HG02981 (cell line): ENCODE measurements around the gene PHOSPHO2.

Source experiments
- ATAC-seq: cut with Tn5 transposase; IDR thresholded peaks from one replicate; pipeline ENCODE4 v1.9.1; 2021; ENCODE audit warnings: mild to moderate bottlenecking, moderate library complexity; ENCODE audit not compliant: unreplicated experiment

The PHOSPHO2 gene

DNA sequence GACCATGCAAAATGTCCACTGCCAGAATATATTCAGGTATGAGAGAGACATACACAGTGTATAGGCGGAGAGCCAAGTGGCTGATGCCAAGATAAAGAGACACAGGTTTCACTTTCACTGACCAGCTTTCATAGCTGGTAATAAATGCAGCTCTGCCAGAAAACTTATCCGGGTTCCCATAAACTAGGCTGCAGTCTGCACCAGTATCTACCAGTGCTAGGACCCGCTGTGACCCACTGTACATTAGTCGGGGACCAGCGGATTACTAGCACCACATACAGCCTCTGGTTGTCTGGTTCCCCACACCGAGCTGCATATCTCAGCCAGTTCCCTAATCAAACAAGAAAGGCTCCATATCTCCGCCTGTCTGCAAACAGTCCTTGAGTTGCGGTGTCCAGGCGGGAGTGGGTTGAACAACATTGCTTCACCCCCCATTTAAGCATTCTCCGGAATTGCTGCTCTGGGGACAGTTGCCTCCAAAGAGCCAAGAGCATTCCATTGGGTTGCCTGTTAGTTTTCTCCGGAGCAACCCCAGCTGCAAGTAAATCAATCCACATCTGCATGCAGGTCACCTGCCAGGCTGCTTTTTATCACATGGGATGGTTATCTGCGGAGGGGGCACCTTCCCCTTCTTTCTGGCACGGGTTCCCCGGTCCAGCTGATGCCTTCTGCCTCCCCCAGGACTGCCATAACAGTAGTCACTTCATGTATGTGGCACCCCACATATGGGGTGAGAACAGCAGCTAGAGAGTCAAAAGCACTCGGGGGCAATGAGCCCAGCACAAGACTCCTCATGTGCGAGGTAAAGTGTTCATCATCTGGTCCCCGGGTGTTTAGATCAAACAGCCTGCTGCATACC lies 21.3 kb downstream of the PHOSPHO2 start:
- ATAC-seq, result no peak

DNA sequence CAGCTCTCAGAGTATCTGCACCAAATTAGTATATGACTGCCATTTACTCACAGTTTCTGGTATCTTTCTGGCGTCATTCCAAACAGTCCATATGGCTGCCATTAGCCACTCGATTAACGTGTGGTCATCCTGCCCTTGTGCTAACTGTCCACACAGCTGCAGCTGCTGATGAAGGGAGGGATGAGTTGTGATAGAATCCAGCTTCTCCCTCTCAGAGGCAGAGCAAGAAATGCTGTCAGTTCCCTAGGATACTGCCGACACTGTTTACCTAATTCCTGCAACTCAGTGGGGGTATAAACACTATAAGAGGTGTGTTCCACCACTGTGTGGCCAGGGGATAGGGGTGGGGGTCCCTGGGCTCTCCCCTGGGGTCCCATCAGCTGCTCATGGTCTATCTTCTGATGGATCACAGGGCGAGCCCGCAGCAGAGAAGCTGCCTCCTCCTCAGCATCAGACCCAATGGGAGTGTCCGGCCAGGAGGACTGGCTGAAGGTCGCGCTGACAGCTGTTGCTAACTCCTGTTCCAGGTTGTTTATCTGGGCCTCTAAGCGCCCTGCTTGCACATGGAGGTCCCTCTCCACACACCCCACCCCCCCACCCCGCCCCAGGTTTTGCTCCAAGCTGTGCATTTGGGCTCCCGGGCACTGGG lies 22.1 kb downstream of the PHOSPHO2 start:
- no peak for ATAC-seq

DNA sequence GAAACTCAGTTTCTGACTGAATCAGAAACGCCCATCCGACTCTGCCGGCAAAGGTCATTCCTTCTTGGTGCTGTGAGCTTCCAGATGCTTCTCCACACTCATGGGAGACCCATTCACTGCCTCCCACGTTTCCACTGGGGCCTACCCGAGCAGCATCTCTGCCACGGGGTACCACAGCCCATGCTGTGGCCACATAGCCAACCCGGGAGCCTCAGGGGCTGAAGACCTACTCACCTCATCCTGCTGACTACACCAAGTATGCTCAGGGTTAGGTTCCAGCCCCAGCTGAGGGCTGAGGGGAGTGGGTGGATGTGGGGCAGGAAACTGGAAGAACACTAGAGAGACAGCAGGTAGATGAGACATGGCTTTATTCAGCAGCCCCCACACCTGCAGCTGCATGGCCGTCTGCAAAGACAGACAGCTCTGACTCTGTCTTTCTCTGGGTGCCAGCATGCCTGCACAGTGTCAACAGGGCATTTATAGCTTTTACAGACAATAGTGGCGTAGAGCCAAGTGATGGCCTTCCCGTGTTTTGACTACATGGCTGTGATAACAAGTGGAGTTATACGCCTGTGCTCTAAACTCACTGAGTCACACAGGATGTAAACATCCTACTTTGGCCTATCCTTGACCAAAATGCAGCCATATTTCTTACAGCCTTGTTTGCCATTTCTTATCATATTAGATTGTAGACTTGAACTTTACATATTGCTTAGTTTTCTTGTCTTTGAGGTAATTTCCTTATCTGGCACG lies 22.8 kb downstream of the PHOSPHO2 start:
- ATAC-seq, result no peak

DNA sequence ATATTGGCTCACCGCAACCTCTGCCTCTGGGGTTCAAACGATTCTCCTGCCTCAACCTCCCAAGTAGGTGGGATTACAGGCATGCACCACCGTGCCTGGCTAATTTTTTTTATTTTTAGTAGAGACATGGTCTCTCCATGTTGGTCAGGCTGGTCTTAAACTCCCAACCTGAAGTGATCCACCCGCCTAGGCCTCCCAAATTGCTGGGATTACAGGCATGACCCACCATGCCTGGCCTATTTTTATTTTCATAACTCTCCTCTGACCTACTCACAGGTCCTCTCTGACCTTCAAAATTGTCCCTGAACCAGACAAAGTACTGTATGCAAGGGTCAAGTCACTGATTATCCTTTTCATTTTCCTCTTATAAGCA lies 23.4 kb downstream of the PHOSPHO2 start:
- ATAC-seq, result no peak

DNA sequence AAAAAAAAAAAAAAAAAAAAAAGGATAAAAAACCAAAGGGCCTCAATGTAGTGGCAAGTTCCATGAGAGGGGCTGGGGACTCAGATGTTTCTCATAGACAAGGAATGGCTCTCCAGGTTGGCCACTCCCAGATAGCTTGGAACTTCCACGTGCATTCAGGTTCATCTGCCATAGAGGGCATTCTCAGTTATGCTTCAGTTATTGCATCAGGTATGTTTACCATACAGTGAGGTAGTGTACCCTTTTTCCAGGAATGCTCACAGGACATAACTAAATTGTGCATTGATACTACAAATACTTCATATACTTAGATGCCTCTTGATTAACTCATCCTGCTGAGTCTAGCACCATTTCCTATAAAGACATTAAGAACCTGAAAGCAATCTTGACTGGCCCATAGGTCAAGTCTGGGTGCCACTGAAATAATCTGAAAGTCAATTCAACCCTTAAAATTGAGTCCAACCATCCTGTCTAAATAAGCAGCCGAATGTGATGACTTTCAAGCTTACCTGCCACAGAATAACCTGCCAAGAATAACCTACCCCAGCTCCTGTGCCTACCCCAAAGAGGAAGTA lies 24.7 kb downstream of the PHOSPHO2 start:
- no peak for ATAC-seq

DNA sequence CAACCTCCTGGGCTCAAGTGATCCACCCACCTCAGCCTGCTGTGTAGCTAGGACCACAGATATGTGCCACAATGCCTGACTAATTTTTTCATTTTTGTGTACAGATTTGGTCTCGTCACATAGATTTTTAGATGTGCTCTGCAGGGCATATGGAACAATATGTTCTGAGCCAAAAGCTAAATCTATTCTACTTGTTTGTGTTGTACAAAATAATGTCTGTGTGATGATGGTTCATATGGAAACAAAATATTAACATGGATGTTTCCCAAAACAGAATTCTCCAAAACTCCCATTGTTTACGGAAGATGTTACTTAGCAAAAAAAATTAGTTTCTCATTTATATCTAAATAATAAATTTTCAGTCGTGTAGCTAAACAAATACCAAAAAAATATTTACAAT lies 26.7 kb downstream of the PHOSPHO2 start:
- no peak for ATAC-seq

DNA sequence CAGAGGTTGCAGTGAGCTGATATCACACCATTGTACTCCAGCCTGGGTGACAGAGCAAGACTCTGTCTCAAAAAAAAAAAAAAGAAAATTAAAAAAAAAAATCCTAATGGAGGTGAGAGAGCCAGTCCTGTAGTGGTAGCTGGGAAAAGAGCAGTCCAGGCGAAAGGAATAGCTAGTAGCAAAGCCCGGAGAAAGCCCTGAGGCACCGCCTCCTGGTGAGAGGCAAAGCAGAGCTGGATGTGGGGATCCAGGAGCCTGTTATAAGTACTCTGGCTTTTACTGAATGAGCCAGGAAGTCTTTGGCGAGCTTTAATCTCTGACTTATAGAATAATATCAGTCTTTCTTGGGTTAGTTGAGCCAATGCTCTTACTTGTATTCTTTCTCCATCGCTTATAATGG lies 32.8 kb downstream of the PHOSPHO2 start:
- no peak for ATAC-seq

DNA sequence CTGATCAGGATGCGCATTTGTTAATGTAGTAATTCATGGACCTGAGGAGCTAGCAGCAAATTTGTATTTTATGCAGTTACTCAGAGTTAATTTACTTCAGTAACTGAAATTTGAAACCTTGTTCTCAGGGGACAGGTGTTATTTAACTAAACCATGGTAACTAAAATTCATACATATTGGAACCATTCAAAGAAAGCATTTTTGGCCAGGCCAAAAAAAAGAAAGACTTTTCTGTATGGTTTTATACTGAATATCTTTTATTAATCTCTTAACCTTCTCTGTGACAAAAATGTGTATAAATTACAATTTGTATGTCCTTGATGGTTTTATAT lies 35.0 kb downstream of the PHOSPHO2 start:
- ATAC-seq, result no peak

DNA sequence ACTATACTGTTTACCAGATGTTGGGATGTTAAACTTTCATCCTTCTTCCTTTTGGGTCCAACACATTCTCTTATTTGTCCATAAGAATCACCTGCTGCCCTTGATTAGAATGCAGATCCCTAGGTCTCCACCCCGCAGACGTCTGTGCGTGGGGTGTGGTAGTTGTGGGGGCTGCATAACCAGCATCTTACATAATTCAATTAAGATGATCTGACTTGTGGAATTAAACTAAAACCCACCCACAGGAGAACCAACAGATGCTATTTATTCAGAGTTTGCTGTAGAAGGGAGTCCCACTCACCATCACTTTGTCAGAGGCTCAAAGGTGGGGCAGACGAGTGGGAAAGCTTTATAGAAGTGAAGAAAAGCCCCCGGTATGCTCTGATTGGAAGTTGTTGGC lies 37.8 kb downstream of the PHOSPHO2 start:
- no peak for ATAC-seq

DNA sequence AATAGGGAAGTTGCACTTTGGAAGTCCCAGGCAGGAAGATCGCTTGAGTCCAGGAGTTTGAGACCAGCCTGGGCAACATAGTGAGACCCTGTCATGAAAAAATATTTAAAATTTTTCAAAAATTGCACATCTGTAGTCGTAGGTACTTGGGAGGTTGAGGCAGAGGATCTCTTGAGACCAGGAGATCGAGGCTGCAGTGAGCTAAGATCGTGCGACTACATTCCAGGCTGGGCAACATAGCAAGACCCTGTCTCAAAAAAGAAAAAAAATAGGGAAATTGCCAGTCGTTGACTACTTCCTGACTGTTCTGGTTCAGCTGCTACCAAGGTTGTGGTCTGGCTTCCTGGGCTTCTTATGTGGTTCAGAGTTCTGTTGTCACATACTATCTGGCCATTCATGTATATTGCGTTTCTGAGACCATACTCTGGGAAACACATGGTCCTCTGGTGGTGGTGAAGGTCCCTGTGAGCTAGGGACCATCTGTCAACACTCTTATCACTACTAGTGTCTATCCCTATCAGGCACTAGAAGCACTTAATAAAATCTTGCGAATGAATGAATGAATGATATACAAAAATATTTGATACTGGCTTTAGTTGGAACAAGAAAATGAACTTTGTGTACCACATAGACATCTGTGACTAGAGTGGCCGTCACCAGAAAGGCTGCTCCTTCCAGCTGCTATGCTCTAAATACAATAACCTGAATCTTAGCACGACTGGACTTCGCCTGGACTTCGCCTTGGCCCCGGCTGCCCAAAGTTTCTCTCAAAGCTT lies 38.5 kb downstream of the PHOSPHO2 start:
- no peak for ATAC-seq

DNA sequence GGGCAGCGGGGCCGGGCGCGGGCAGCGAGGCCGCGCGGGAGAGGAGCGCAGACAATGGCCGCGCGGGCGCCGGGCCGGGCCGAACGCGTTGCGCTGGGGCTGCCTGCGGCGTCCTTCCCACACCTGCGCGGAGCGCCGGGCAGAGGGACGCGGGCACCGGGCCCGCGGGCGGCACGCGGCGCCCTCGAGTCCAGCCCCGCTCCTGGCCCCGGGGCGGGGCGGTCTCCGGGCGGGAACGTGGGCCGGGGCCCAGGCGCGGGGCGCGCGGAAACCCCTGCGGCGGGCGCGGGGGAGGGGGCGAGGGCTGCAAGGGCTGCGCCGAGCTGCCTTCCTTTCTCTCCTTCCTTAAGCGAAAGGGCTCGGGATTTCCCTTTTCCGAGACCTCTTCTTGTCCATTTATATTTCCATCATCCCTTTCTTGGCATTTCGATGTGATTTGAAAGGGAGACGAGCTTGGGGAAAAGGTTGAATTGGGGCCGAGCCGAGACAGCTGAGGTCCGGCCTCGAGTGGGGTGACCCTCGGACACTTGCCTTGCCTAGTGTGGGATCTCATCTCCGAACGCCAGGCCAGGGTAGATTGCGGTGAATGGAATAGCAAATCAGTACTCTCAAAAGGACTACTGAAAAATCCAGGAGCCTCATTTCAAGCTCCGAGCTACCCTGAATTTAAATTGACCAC lies 40.0 kb downstream of the PHOSPHO2 start:
- peak; percentile 40 for ATAC-seq

DNA sequence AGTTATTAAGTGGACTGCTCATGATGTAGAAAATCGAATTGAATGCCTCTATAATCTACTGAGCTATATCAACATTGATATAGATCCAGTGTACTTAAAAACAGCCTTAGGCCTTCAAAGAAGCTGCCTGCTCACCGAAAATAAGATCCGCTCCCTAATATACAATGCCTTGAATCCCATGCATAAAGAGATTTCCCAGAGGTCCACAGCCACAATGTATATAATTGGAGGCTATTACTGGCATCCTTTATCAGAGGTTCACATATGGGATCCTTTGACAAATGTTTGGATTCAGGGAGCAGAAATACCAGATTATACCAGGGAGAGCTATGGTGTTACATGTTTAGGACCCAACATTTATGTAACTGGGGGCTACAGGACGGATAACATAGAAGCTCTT lies 41.4 kb downstream of the PHOSPHO2 start:
- ATAC-seq, result no peak

DNA sequence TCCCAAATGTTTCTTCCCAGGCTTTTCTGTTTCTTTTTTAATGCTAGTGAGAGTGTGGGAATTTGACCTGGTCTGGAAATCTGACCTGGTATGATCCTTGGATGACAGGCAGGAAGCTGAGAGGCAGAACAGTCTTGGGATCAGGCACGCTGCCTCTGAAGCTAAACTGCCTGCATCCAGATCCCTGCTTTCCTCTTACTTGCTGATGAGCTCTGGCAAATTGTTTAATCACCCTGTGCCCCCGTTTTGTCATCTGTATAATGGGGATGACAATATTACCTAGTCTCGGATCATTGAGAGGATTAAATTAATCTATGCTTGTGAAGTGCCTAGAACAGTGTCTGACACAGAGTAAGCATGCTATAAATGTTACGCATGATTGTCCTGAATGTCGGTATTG lies 42.6 kb downstream of the PHOSPHO2 start:
- ATAC-seq, result no peak

DNA sequence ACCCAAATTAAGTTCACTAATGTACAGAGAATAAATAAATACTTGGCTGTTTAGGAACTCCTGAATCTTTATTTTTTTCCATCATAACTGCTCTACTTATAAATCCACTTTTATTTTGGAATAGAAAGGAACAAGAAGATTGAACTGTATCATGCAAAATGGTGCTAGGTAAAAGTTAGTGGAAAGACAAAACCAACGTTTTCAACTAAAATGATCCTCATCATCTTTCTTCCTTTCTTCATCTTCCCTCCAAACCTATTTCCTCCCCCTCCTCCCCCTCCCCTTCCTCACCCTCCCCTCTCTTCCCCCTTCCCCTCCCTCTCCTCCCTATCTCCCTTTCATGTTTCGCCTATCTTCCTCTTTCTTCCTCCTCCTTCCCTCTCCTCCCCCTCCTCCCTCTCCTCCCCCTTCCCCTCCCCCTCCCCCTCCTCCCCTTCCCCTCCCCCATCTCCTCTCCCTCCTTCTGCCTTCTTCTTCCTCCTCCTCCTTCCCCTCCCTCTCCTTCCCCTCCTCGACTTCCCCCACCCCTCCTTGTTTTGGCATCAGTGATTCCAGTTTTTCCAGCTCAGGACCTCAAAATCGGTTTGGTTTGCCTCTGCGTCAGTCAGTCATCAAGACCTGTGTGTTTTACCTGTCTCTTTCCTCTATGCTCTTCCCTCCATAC lies 44.4 kb downstream of the PHOSPHO2 start:
- ATAC-seq, result no peak

DNA sequence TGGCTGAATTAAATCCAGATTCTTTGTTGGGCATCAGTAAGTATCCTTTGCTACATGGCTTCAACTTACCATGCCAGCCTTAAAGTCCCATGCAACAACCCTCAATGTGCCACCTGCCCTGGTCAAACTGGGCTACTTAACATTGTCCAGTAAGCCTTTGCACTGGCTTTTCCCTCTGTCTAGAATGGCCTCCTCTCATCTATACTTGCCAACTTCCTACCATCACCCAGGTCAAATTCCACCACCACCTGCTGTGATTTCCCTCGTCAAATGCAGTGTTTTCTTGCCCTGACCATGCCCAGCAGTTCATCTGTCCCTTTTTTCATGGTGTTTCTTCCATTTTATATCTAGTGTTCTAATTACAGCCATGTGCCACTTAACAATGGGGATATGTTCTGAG lies 45.1 kb downstream of the PHOSPHO2 start:
- ATAC-seq, result no peak

DNA sequence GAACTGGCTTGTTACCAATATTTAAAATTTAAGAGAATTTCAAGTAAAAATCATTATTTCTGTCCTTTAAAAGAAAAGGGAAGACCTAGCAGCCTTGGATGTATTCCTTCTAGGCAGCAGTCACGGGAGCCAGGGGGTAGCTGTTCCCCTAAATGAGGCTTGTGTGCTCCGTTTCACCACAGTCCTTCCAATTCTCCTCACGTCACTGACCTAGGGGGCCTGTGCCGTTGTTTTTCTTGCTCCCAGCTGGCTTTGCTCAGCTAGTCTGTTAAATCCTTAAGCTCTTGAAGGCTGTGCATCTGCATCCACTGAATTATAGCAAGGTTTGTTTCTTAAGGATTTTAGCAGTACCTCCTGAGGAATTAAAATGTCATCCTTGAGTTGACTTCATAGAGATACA lies 49.3 kb downstream of the PHOSPHO2 start:
- no peak for ATAC-seq

DNA sequence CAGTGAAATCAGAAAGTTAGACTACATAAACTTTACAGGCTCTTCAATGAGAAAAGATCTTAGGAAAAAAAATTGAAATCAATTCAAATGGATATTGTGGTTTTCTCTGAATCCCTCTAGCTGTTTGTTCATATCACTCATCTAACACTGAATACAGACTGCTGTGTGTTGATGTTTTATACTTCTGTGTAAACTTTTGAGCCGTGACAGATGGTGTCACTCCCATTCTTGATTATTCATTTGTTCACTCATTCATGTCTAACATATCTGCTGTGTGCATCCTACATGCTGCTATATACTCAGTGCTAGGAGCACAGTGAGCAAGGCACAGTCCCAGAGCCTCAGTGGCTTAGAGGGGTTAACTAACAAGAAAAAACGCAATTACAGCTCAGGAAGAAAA lies 52.0 kb downstream of the PHOSPHO2 start:
- ATAC-seq, result no peak

DNA sequence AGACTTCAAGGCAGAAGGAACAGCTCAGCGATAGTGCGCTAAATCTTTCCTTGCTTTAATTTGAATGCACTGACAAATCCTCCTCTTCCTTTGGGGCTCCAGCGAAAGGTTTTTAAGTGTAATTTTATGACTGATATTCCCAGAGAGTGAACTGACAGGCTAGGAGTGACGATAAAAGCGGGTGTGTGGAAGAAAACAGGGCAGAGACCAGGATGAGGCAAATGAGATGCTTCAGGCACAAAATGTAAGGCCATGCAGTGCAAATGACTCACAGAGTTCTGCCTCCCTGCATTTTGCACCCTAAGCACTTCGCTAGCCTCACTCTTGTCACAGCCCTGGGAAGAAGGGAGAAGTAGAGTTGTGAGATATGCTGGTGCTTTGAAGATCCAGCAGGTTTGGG lies 54.0 kb downstream of the PHOSPHO2 start:
- no peak for ATAC-seq
